Astrocyte (in vitro differentiated cells and primary cell): Measurements from ENCODE around the gene DNAAF8. TPM values are rescaled to one million over a fixed set of nuclear protein-coding genes. Genes with fewer than 3 reads are reported as not detected.

Experiments
- DNase-seq: peaks from one replicate; pipeline ENCODE4 v3.0.0-alpha.2; 2010; ENCODE audit warnings: low read depth
- FAIRE-seq: peaks from 2 replicates; lab custom pipeline; 2011; peaks lifted over from hg19 to GRCh38; lab: Jason Lieb, UNC
- H2AFZ ChIP-seq: 2 replicates; pipeline ENCODE4 v1.6.0; 2012; ENCODE audit warnings: low read depth, low read length, inconsistent platforms
- H3K27ac ChIP-seq: 2 replicates; pipeline ENCODE4 v1.5.1; 2011; ENCODE audit warnings: low read depth, low read length, inconsistent platforms
- H3K27me3 ChIP-seq: 2 replicates; pipeline ENCODE4 v1.6.0; 2011; ENCODE audit warnings: low read length, inconsistent platforms; ENCODE audit not compliant: insufficient read depth
- H3K36me3 ChIP-seq: 2 replicates; pipeline ENCODE4 v1.5.1; 2011; ENCODE audit warnings: low read length, inconsistent platforms; ENCODE audit not compliant: insufficient read depth
- H3K4me1 ChIP-seq: 2 replicates; pipeline ENCODE4 v1.5.1; 2011; ENCODE audit warnings: low read length, inconsistent platforms; ENCODE audit not compliant: insufficient read depth
- H3K4me2 ChIP-seq: 2 replicates; pipeline ENCODE4 v1.6.0; 2012; ENCODE audit warnings: low read length, inconsistent platforms
- H3K4me3 ChIP-seq: 2 replicates; pipeline ENCODE4 v1.5.1; 2011; ENCODE audit warnings: low read depth, mild to moderate bottlenecking, low read length, inconsistent platforms; ENCODE audit not compliant: insufficient read depth
- H3K79me2 ChIP-seq: 2 replicates; pipeline ENCODE4 v1.6.0; 2012; ENCODE audit warnings: mild to moderate bottlenecking, low read length, inconsistent platforms; ENCODE audit not compliant: insufficient read depth
- H3K9ac ChIP-seq: 2 replicates; pipeline ENCODE4 v1.6.0; 2012; ENCODE audit warnings: mild to moderate bottlenecking, low read length, inconsistent platforms
- H3K9me3 ChIP-seq: 2 replicates; pipeline ENCODE4 v1.5.1; 2012; ENCODE audit warnings: low read depth, mild to moderate bottlenecking, low read length, inconsistent platforms; ENCODE audit not compliant: insufficient read depth
- H4K20me1 ChIP-seq: 2 replicates; pipeline ENCODE4 v1.6.0; 2012; ENCODE audit warnings: low read length, inconsistent platforms; ENCODE audit not compliant: insufficient read depth
- H3K27ac Mint-ChIP-seq: one replicate; pipeline ENCODE4 v1.8.0; 2021; ENCODE audit warnings: mild to moderate bottlenecking, mixed read lengths; ENCODE audit not compliant: unreplicated experiment
- H3K27me3 Mint-ChIP-seq: one replicate; pipeline ENCODE4 v1.8.0; 2021; ENCODE audit warnings: low read depth, mixed read lengths; ENCODE audit not compliant: unreplicated experiment
- H3K36me3 Mint-ChIP-seq: one replicate; pipeline ENCODE4 v1.8.0; 2021; ENCODE audit warnings: low read depth, mixed read lengths; ENCODE audit not compliant: unreplicated experiment
- H3K4me1 Mint-ChIP-seq: one replicate; pipeline ENCODE4 v1.8.0; 2021; ENCODE audit warnings: low read depth, mixed read lengths; ENCODE audit not compliant: unreplicated experiment
- H3K4me3 Mint-ChIP-seq: one replicate; pipeline ENCODE4 v1.8.0; 2021; ENCODE audit warnings: mild to moderate bottlenecking, moderate library complexity, mixed read lengths; ENCODE audit not compliant: unreplicated experiment
- H3K9me3 Mint-ChIP-seq: one replicate; pipeline ENCODE4 v1.8.0; 2021; ENCODE audit warnings: mild to moderate bottlenecking, mixed read lengths; ENCODE audit not compliant: unreplicated experiment
- EZH2 ChIP-seq: IDR thresholded peaks from 2 replicates; pipeline ENCODE4 v1.6.1; 2012; ENCODE audit warnings: mild to moderate bottlenecking, low read length, inconsistent platforms; ENCODE audit not compliant: insufficient read depth
- total RNA-seq: library from RNA; stranded (reverse); gene quantifications from 2 replicates; pipeline ENCODE4 v1.2.1, GENCODE V29; 2021
- TF ChIP-seq, protein P1 (sequence below): IDR thresholded peaks from 2 replicates; pipeline ENCODE4 v1.5.1; 2011; ENCODE audit warnings: low read depth, mild to moderate bottlenecking, inconsistent platforms, low read length, moderate library complexity; ENCODE audit not compliant: insufficient read depth

DNAAF8 gene
- total RNA-seq, 1 donor from 2014 or later = 2.7 TPM

DNA sequence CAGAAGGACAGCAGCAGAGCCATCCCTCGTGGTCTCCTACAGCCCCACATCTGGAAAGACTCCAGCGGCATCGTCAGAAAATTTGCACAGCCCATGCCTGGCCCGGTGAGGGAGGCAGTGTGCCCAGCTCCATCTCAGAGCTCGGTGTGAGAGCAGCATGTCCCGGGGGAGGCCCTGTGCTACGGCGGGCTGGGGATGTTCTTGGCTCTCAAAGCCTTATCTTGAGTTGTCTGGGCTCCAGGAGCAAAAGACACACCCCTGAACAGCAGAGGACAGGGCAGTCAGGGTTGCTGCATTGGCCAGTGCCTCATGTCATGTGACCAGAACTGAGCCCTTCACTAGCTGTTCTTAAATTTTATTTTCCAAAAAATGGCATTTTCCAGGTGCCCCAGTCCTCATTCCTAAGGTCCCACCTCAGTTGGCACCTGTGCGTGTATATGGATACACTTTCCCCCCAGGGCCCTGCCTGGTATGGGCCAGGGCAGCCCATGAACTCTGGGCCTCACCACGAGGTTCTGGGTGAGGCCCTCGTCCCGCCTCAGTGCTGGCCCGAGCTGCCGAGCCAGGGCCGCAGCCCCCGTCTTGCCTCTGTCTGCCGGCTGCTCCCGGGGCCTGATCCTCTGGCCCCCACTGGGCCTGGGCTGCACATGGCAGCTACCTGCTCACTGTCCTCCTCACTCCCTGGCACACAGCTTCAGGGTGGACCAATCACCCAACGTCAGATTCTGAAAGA lies 38.0 kb upstream of the DNAAF8 start:
- Histone ChIP-seq H4K20me1 (peaks cover 19% of the 10 kb centered on the region), H3K36me3 (peaks cover 21% of the 10 kb centered on the region), H3K27ac (no peak overlapping the region), H3K79me2 (peaks cover 16% of the 10 kb centered on the region), H3K4me1 (peaks cover 10% of the 10 kb centered on the region), H2AFZ (no peak overlapping the region), H3K4me2 (no peak overlapping the region), H3K9ac (no peak overlapping the region), H3K4me3 (no peak overlapping the region), H3K27me3 (no peaks in the 10 kb centered on the region), H3K9me3 (no peaks in the 10 kb centered on the region)
- H3K9me3 Mint-ChIP-seq = no peaks in the 10 kb centered on the region
- TF ChIP-seq, protein P1, sequence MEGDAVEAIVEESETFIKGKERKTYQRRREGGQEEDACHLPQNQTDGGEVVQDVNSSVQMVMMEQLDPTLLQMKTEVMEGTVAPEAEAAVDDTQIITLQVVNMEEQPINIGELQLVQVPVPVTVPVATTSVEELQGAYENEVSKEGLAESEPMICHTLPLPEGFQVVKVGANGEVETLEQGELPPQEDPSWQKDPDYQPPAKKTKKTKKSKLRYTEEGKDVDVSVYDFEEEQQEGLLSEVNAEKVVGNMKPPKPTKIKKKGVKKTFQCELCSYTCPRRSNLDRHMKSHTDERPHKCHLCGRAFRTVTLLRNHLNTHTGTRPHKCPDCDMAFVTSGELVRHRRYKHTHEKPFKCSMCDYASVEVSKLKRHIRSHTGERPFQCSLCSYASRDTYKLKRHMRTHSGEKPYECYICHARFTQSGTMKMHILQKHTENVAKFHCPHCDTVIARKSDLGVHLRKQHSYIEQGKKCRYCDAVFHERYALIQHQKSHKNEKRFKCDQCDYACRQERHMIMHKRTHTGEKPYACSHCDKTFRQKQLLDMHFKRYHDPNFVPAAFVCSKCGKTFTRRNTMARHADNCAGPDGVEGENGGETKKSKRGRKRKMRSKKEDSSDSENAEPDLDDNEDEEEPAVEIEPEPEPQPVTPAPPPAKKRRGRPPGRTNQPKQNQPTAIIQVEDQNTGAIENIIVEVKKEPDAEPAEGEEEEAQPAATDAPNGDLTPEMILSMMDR = no peak
- TF ChIP-seq EZH2 = no peak
- FAIRE-seq (no peak), DNase-seq (no peak)
- no peak overlapping the region for H3K27ac Mint-ChIP-seq
- peaks cover 10% of the 10 kb centered on the region for H3K36me3 Mint-ChIP-seq
- no peak overlapping the region for H3K4me3 Mint-ChIP-seq
- H3K4me1 Mint-ChIP-seq = peaks cover 6% of the 10 kb centered on the region
- H3K27me3 Mint-ChIP-seq = no peaks in the 10 kb centered on the region

DNA sequence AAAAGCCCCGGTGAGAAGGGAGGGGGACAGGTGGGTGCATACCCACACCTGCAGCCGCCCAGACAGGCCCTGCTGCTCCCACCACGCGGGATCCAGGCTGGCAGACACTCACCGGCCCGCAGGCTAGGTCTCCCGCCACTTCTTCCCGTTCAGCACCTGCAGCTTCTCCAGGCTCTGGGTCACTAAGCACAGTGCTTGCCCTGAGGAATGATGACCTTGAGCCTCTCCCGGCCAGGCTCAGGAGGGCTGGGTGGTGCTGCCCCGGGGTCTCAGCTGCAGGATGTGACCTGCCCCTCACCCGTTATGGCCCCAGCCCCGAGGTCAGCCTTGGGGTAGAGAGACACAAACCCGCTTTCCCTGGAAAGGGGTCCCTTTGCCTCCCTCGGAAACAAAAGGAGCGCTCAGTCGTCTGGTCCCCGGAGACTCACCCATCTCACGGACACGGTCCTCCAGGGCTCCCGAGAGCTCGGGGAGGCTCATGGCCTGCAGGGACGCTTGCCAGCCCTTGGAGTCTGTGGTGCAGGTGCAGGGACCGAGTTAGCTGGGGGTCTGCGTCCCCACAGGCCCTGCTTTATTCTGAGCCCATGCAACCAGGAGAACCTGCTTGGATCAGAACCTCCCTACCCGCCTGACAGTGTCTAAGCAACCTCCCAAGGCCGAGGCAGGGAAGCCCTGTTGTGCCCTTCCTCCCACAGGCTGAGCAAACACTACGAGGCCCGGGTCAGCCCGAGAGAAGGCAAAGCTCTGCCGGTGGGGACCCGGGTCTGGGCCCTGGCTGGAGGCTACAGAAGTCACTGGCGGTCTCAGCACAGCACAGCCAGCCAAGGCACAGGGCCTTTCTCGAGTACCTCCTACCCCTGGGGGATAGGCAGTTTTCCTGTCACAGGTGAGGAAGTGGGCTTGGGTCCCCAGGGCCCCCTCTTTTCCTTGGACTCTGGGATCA lies 37.2 kb upstream of the DNAAF8 start:
- Histone ChIP-seq H3K4me1 (peaks cover 10% of the 10 kb centered on the region), H3K36me3 (peaks cover 21% of the 10 kb centered on the region), H3K79me2 (peaks cover 16% of the 10 kb centered on the region), H3K9ac (no peak overlapping the region), H2AFZ (no peak overlapping the region), H4K20me1 (peaks cover 19% of the 10 kb centered on the region), H3K9me3 (no peaks in the 10 kb centered on the region), H3K4me3 (no peak overlapping the region), H3K27ac (no peak overlapping the region), H3K27me3 (no peaks in the 10 kb centered on the region), H3K4me2 (no peak overlapping the region)
- TF ChIP-seq, protein P1 = no peak
- no peak for TF ChIP-seq EZH2
- FAIRE-seq (no peak), DNase-seq (no peak)
- Mint-ChIP-seq H3K36me3 (peaks cover 10% of the 10 kb centered on the region), H3K4me3 (no peak overlapping the region), H3K27me3 (no peaks in the 10 kb centered on the region), H3K9me3 (no peaks in the 10 kb centered on the region), H3K27ac (no peak overlapping the region), H3K4me1 (peaks cover 7% of the 10 kb centered on the region)
